Measurements from ENCODE around the gene AGPAT4.

DNA sequence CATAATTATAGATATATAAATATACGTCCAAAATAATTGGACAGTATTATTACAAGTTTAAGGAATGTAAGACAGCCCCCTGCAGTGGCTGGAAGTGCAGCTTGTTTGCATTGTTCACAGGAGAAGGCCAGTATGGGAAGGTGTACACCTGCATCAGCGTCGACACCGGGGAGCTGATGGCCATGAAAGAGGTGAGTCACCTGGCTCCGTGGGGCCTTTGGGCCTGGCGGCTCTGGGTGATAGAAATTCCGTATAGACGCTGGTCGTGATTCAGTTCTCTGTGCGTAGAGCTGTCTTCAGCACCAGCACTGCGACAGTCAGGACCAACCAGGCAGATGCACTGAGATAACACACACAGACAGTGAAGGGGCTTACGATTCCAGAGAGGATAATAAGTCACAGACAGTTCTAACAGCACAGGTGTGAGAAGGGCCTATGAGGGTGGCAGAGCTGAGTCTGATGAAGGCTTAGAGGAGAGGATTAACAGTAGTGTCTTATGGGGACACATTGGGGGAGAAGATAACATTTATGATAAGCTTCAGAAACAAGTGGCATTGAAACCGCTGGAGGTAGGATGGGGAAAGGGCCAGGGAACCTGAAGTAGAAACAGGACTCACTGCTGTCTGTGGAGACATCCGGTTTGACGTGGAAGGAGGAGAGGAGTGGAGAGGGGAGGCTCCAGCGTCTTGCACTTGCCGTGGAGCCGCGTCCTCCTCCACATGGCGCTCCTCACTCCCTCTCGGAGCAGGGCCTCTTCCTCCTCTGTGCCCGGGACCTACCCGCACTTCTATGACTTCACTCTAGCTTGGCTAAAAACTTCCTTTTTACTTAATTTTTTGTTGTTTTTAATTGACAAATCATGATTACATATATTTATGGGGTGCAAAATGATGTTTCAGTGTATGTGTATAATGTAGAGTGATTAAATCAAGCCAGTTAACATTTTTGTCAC lies 165.8 kb downstream of the AGPAT4 start:
- TF ChIP-seq CTCF (IDR thresholded peaks at IDR 0.05) (no peak), POLR2AphosphoS5 (IDR thresholded peaks at IDR 0.05) (no peak)

Measured in breast epithelium (tissue), 3 donors.